ENCODE results near the gene LTBP1.

The LTBP1 gene

DNA sequence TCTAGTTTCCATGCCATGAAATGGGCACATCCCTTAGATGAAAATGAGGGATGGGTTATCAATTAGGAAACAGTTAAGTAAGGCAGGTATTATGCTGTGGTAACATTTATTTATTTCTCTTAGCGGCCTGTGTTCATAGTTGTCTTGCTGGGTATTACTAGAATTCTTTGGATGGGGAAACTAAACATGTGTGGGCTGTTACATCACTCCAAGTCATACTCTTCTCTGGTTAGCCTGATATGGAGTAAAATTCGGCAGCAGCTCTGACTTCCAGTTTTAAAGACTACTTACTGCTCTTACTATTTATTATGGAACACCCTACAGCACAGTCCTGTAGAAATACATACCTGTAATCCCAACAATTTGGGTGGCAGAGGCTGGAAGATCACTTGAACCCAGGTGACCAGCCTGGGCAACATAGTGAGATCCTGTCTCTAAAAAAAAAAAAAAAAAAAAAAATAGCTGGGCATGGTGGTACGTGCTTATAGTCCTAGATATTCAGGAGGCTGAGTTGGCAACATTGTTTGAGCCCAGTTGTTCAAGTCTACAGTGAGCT lies 496.6 kb downstream of the LTBP1 start:
- no peak for DNase-seq (ENCODE audit: low read depth in 1 of 2, low spot score in 1 of 2)

DNA sequence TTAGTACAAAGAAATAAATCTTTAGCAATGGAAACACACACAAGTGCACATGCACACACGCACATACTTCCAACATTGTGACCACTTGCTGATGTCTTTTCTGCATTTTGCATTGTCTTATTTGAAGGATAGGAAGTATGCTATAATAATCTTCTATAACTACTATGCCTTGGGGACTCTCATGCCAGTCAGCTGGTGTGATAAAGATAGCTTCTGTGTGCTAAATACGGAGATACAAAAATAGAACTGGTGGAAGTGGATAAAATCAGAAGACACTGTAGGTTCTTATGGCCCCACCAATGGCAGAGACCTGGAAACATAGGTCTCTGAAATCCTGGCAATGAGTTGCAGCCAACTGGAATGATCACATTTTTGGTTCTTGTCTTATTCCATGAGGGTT lies 498.2 kb downstream of the LTBP1 start:
- DNase-seq (ENCODE audit: low read depth in 1 of 2, low spot score in 1 of 2) = no peak

DNA sequence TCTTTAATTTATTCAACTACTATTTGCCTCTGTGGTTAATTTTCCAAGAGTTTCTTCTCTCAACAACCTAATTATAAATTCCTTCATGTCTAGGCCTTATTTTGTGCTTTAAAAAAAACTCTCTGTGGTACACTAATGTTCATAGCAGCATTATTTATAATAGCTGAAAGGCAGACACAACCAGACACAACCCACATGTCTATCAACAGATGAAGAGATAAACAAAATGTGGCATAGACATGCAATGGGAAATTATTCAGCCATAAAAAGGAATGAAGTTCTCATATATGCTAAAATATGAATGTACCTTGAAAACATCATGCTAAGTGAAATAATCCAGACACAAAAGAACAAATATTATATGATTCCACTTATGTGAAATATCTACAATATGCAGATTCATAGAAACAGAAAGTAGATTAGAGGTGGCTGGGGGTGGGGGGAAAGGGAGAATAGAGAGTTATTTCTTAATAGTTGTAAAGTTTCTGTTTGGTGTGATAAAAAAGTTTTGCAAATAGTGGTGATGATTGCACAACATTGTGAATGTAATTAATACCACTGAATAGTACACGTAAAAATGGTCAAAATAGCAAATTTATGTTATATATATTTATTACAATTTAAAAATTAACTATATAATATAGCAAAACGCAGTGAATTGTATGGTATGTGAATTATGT lies 501.6 kb downstream of the LTBP1 start:
- DNase-seq (ENCODE audit: low read depth in 1 of 2, low spot score in 1 of 2) = no peak
